Uterus (tissue), 4 donors: ENCODE data around the gene CCDC28B. TPM values are rescaled to one million over a fixed set of nuclear protein-coding genes. Genes with fewer than 3 reads are reported as not detected.

ENCODE experiments used
- DNase-seq, 2 donors: peaks; one replicate each; pipeline ENCODE4 v3.0.0-alpha.2; 2019 to 2020
- H3K27ac ChIP-seq, 2 donors: fragments of 200-600 bp; sonication (generic); 1 replicate in 1 of 2; 2 replicates in 1 of 2; pipeline ENCODE4 v1.5.1; 2016 to 2018
- H3K27me3 ChIP-seq, 2 donors: fragments of 200-600 bp; sonication (generic); one replicate each; pipeline ENCODE4 v1.5.1; 2018 to 2019; ENCODE audit warnings: control low read depth in 1 of 2
- H3K36me3 ChIP-seq, 2 donors: fragments of 200-600 bp; sonication (generic); one replicate each; pipeline ENCODE4 v1.5.1; 2019; ENCODE audit warnings: control low read depth in 1 of 2
- H3K4me1 ChIP-seq, 2 donors: fragments of 200-600 bp; sonication (generic); one replicate each; pipeline ENCODE4 v1.5.1; 2018 to 2019; ENCODE audit warnings: control low read depth in 1 of 2
- H3K4me3 ChIP-seq, 2 donors: fragments of 200-600 bp; sonication (generic); 1 replicate in 1 of 2; 2 replicates in 1 of 2; pipeline ENCODE4 v1.5.1; 2018 to 2019; ENCODE audit warnings: mild to moderate bottlenecking in 1 of 2
- H3K9me3 ChIP-seq, 2 donors: fragments of 200-600 bp; sonication (generic); one replicate each; pipeline ENCODE4 v1.5.1; 2019; ENCODE audit warnings: control low read depth in 1 of 2
- POLR2A ChIP-seq, 2 donors: fragments of 450-650 bp; IDR thresholded peaks; one replicate each; pipeline ENCODE4 v1.6.1; 2016; ENCODE audit warnings: antibody characterized with exemption in 2 of 2, mild to moderate bottlenecking in 1 of 2, moderate library complexity in 1 of 2
- intact Hi-C: fragments of 100-400 bp; cut with DNase I; formaldehyde crosslinking; loops from one replicate; pipeline ENCODE4 v1.15.1; 2023; ENCODE audit warnings: low total_unique reads
- total RNA-seq, 4 donors: library from RNA; depleted of rRNA in 3 of 4; stranded (reverse); fragments of >200 nt in 3 of 4; gene quantifications; one replicate each; pipeline versions ENCODE4 v1.1.0 to v1.2.4, GENCODE V29; 2014 to 2023
- TF ChIP-seq, protein P1 (sequence below), 4 experiments: fragments of 200-600 bp in 2 of 4; fragments of 450-650 bp in 2 of 4; sonication (generic) in 2 of 4; IDR thresholded peaks; one replicate each; pipeline ENCODE4 v1.5.1; 2016 to 2019; ENCODE audit warnings: antibody characterized with exemption in 4 of 4, mild to moderate bottlenecking in 2 of 4, moderate library complexity in 1 of 4
- donor health status: DM: yes; HTN: yes; CAD: no.

The CCDC28B gene
- total RNA-seq, 4 donors from 2014 or later, result 3.5 to 21.5 (median 7.4) TPM; not detected in 1

DNA sequence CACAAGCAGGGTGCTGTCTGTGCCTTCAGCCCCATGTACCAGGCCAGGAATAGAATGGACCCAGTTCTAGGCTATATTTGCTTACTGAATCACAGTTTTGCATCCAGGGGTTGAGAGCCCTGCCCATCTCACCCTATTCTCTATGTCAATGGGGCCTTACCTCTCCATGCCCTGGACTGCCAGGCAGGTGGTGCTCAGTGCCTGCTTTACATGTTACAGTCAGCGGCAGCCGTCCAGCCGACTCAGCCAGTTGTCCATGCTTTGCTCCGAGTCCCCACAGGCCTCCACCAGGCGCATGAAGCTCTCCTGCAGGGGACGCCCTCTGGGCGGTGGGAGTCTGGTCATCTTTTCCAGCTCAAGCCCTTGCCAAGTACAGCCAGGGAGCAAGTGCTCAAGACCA, 34.4 kb downstream of the CCDC28B start:
- H3K9me3 ChIP-seq, result no peaks in the 10 kb centered on the region
- TF ChIP-seq, protein P1, sequence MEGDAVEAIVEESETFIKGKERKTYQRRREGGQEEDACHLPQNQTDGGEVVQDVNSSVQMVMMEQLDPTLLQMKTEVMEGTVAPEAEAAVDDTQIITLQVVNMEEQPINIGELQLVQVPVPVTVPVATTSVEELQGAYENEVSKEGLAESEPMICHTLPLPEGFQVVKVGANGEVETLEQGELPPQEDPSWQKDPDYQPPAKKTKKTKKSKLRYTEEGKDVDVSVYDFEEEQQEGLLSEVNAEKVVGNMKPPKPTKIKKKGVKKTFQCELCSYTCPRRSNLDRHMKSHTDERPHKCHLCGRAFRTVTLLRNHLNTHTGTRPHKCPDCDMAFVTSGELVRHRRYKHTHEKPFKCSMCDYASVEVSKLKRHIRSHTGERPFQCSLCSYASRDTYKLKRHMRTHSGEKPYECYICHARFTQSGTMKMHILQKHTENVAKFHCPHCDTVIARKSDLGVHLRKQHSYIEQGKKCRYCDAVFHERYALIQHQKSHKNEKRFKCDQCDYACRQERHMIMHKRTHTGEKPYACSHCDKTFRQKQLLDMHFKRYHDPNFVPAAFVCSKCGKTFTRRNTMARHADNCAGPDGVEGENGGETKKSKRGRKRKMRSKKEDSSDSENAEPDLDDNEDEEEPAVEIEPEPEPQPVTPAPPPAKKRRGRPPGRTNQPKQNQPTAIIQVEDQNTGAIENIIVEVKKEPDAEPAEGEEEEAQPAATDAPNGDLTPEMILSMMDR (IDR thresholded peaks at IDR 0.05), result no peak
- no peak for TF ChIP-seq POLR2A (IDR thresholded peaks at IDR 0.05)
- no peaks in the 10 kb centered on the region for H3K27me3 ChIP-seq
- DNase-seq, result no peak
- no peak overlapping the region for H3K4me3 ChIP-seq
- no peak overlapping the region for H3K27ac ChIP-seq
- H3K36me3 ChIP-seq, result no peaks in the 10 kb centered on the region
- peaks cover 0 to 6% of the 10 kb centered on the region in 2 donors for H3K4me1 ChIP-seq
- intact Hi-C loops, result no loop called here

DNA sequence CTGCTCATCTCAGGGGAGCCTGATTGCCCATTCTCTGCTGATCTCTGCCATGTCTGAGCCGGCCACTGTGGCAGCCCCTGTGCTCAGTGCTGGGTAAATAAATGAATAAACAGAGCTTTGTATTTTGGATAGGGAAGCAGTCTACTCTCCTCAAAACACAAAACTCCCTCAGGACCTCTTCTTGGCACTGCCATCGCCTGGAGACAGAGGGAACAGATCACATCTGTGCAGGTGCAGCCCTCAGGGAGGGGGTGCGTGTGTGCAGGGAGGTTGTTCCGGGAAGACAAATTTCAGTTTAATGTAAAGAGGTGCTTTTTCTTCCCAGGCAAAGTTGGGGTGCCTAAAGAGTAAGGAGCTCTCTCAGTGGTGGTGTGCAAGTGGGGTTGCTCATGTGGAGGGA, 38.9 kb downstream of the CCDC28B start:
- Histone ChIP-seq H3K27me3 (no peaks in the 10 kb centered on the region), H3K4me3 (no peak overlapping the region), H3K4me1 (peaks cover 0 to 6% of the 10 kb centered on the region in 2 donors), H3K27ac (peak overlapping the region; percentile 79 to 85), H3K9me3 (no peaks in the 10 kb centered on the region), H3K36me3 (no peaks in the 10 kb centered on the region)
- intact Hi-C loops, result no loop called here
- TF ChIP-seq POLR2A (IDR thresholded peaks at IDR 0.05), result no peak
- TF ChIP-seq, protein P1 (IDR thresholded peaks at IDR 0.05), result no peak
- no peak for DNase-seq

DNA sequence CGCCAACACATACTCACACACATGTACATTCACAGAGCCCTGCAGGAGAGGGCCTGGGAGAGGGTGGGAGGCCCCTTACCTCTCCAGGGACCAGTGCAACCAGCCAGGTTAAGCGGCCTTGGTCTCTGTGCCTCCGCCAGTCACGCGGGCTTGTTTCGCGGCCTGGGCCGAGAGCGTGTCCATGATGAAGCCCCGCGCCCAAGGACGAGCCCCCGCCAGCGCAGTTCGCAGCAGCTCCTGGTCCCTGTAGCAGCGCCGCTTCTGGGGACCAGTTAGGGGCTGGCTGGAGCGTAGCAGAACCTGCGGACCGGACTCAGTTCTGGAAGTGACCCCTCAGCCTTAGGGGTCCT, 39.4 kb downstream of the CCDC28B start:
- H3K4me3 ChIP-seq, result peak overlapping the region; percentile 60 to 68
- peak overlapping the region; percentile 79 to 85 for H3K27ac ChIP-seq
- no peaks in the 10 kb centered on the region for H3K36me3 ChIP-seq
- H3K9me3 ChIP-seq, result no peaks in the 10 kb centered on the region
- no peak for TF ChIP-seq POLR2A (IDR thresholded peaks at IDR 0.05)
- TF ChIP-seq, protein P1 (IDR thresholded peaks at IDR 0.05), result no peak
- no peak for DNase-seq
- intact Hi-C loops, result loop anchor here (10.0 kb wide), 1 partner anchor 75 kb away; no protein-coding TSS in a partner anchor
- H3K4me1 ChIP-seq, result peaks cover 0 to 6% of the 10 kb centered on the region in 2 donors
- no peaks in the 10 kb centered on the region for H3K27me3 ChIP-seq

DNA sequence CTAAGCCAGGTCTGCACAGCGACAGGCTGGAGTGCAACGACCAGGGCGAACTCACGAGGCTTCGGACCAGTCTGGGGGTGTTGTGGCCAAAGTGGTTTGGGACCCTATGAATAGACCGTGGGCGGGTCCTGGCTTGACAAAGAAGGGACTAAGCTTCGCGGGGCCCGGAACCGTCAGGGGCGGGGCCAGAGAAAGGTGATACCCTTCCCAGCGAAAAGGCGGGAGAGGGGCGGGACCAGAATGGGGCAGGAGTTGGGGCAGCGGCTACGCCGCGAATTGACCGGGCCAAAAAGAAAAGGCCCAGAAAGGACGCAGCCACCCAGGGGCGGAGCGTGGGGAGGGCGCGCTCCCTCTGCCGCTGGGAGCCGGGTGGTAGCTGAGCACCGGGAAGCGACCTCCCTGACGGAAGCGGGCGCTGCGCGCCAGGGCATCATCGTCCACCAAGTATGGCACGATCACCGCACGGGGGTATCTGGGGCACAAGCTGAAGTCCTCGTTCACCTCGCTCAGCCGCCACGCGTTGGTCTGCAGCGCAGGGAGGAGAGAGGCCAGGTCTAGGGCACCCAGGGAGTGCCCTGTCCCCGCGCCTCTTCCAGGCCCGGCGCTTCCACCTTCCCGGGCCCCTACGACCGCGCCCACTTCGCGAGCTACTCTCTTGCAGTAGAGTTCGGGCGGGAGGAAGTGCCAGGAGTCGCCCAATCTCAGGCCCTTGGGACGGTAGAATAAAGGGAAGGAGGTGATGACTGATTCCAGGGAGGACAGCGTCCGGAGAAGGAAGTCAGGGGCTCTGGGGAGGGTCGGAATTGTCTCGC, 40.0 kb downstream of the CCDC28B start:
- H3K4me3 ChIP-seq, result peak overlapping the region; percentile 60 to 68
- no peaks in the 10 kb centered on the region for H3K27me3 ChIP-seq
- peak overlapping the region; percentile 79 to 85 for H3K27ac ChIP-seq
- TF ChIP-seq POLR2A (IDR thresholded peaks at IDR 0.05), result peak; percentile 57 to 83
- TF ChIP-seq, protein P1 (IDR thresholded peaks at IDR 0.05), result peak; percentile 27 to 43 (median 38)
- peak; percentile 79 to 84 for DNase-seq
- peaks cover 0 to 6% of the 10 kb centered on the region in 2 donors for H3K4me1 ChIP-seq
- H3K9me3 ChIP-seq, result no peaks in the 10 kb centered on the region
- intact Hi-C loops, result loop anchor here (10.0 kb wide), 1 partner anchor 74 kb away; no protein-coding TSS in a partner anchor
- no peaks in the 10 kb centered on the region for H3K36me3 ChIP-seq
